ENCODE results near the gene LGR5. TPM values are rescaled to one million over a fixed set of nuclear protein-coding genes. Genes with fewer than 3 reads are reported as not detected.

Gene LGR5
- total and polyA plus RNA-seq, 2 of the 13 experiments (the other 11 are each of a cell fraction or from before 2014, with no cell fraction given), result 37.0 to 121 TPM

DNA sequence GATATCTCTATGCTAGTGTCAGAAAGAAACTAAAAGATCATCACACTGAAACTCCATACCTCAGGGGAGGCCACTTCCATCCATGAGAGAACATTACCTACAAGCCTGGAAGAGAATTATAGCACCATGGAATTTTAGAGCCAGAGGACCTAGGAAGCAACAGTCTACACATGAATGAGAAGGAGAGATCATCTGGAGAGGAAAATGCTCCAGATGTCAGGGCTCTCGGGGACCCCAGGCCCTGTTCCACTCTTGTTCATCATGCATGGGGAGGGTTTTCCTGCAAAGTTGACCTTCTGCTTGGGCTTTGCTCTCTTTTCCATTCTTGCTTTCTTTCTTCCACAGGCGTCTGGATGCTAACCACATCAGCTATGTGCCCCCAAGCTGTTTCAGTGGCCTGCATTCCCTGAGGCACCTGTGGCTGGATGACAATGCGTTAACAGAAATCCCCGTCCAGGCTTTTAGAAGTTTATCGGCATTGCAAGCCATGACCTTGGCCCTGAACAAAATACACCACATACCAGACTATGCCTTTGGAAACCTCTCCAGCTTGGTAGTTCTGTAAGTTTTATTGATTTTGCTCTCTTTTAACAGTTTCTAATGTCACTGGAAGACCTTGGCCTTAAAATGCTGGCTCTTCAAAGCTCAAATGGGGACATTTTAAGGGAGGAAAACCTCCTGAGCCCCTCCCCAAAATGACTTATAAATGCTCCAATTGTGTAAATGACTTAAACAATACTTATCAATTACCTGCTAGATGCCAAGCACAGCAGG lies 113.3 kb downstream of the LGR5 start (continued):
- TF ChIP-seq, protein P1, sequence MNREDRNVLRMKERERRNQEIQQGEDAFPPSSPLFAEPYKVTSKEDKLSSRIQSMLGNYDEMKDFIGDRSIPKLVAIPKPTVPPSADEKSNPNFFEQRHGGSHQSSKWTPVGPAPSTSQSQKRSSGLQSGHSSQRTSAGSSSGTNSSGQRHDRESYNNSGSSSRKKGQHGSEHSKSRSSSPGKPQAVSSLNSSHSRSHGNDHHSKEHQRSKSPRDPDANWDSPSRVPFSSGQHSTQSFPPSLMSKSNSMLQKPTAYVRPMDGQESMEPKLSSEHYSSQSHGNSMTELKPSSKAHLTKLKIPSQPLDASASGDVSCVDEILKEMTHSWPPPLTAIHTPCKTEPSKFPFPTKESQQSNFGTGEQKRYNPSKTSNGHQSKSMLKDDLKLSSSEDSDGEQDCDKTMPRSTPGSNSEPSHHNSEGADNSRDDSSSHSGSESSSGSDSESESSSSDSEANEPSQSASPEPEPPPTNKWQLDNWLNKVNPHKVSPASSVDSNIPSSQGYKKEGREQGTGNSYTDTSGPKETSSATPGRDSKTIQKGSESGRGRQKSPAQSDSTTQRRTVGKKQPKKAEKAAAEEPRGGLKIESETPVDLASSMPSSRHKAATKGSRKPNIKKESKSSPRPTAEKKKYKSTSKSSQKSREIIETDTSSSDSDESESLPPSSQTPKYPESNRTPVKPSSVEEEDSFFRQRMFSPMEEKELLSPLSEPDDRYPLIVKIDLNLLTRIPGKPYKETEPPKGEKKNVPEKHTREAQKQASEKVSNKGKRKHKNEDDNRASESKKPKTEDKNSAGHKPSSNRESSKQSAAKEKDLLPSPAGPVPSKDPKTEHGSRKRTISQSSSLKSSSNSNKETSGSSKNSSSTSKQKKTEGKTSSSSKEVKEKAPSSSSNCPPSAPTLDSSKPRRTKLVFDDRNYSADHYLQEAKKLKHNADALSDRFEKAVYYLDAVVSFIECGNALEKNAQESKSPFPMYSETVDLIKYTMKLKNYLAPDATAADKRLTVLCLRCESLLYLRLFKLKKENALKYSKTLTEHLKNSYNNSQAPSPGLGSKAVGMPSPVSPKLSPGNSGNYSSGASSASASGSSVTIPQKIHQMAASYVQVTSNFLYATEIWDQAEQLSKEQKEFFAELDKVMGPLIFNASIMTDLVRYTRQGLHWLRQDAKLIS (CRISPR knock-in tag; IDR thresholded peaks at IDR 0.05), result peak; percentile 13; the same call in 1 of the 2 replicates
- TF ChIP-seq, protein P2, sequence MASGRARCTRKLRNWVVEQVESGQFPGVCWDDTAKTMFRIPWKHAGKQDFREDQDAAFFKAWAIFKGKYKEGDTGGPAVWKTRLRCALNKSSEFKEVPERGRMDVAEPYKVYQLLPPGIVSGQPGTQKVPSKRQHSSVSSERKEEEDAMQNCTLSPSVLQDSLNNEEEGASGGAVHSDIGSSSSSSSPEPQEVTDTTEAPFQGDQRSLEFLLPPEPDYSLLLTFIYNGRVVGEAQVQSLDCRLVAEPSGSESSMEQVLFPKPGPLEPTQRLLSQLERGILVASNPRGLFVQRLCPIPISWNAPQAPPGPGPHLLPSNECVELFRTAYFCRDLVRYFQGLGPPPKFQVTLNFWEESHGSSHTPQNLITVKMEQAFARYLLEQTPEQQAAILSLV (CRISPR knock-in tag; IDR thresholded peaks at IDR 0.05; ENCODE audit: borderline replicate concordance), result peak; percentile 50; the same call in 1 of the 2 replicates
- TF ChIP-seq ZNF883 (CRISPR knock-in tag; IDR thresholded peaks at IDR 0.05; ENCODE audit: not compliant biosample characterization) (no peak), ZBTB7B (CRISPR knock-in tag; IDR thresholded peaks at IDR 0.05) (peak; percentile 58; the same call in 1 of the 2 replicates), GATAD1 (CRISPR knock-in tag; IDR thresholded peaks at IDR 0.05) (peak; percentile 58), KAT2B (IDR thresholded peaks at IDR 0.05; ENCODE audit: borderline replicate concordance, low read depth, low read length) (0 out of 2 replicates have a peak, but pooled peaks have one; percentile 16), GATAD2A (CRISPR knock-in tag; IDR thresholded peaks at IDR 0.05) (peak; percentile 95), PTBP1 (IDR thresholded peaks at IDR 0.05; ENCODE audit: low read depth, low read length, poor library complexity, severe bottlenecking) (no peak), SMAD3 (CRISPR knock-in tag; IDR thresholded peaks at IDR 0.05) (peak; percentile 91), MED1 (CRISPR knock-in tag; IDR thresholded peaks at IDR 0.05) (peak; percentile 86), RBM22 (optimal IDR thresholded peaks at IDR 0.05; ENCODE audit: low read length) (peak; percentile 91), EHMT2 (IDR thresholded peaks at IDR 0.05; ENCODE audit: borderline replicate concordance, low read depth, low read length) (0 out of 2 replicates have a peak, but pooled peaks have one; percentile 41), ZSCAN31 (CRISPR knock-in tag; IDR thresholded peaks at IDR 0.05; ENCODE audit: low read depth) (0 out of 2 replicates have a peak, but pooled peaks have one; percentile 38), FOXK2 (IDR thresholded peaks at IDR 0.05) (no peak), ATM (IDR thresholded peaks at IDR 0.05; ENCODE audit: borderline replicate concordance) (no peak), FOXJ3 (CRISPR knock-in tag; IDR thresholded peaks at IDR 0.05; ENCODE audit: borderline replicate concordance) (peak; percentile 92; the same call in 1 of the 2 replicates), CBX5 (CRISPR knock-in tag; IDR thresholded peaks at IDR 0.05; ENCODE audit: borderline replicate concordance) (0 out of 2 replicates have a peak, but pooled peaks have one; percentile 55), ZNF678 (CRISPR knock-in tag; IDR thresholded peaks at IDR 0.05) (no peak)
- TF ChIP-seq, protein P3, sequence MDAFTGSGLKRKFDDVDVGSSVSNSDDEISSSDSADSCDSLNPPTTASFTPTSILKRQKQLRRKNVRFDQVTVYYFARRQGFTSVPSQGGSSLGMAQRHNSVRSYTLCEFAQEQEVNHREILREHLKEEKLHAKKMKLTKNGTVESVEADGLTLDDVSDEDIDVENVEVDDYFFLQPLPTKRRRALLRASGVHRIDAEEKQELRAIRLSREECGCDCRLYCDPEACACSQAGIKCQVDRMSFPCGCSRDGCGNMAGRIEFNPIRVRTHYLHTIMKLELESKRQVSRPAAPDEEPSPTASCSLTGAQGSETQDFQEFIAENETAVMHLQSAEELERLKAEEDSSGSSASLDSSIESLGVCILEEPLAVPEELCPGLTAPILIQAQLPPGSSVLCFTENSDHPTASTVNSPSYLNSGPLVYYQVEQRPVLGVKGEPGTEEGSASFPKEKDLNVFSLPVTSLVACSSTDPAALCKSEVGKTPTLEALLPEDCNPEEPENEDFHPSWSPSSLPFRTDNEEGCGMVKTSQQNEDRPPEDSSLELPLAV (CRISPR knock-in tag; conservative IDR thresholded peaks at IDR 0.05; ENCODE audit: low read depth), result no peak
- TF ChIP-seq, protein P4, sequence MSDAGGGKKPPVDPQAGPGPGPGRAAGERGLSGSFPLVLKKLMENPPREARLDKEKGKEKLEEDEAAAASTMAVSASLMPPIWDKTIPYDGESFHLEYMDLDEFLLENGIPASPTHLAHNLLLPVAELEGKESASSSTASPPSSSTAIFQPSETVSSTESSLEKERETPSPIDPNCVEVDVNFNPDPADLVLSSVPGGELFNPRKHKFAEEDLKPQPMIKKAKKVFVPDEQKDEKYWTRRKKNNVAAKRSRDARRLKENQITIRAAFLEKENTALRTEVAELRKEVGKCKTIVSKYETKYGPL (CRISPR knock-in tag; IDR thresholded peaks at IDR 0.05), result no peak
- TF ChIP-seq, protein P5, sequence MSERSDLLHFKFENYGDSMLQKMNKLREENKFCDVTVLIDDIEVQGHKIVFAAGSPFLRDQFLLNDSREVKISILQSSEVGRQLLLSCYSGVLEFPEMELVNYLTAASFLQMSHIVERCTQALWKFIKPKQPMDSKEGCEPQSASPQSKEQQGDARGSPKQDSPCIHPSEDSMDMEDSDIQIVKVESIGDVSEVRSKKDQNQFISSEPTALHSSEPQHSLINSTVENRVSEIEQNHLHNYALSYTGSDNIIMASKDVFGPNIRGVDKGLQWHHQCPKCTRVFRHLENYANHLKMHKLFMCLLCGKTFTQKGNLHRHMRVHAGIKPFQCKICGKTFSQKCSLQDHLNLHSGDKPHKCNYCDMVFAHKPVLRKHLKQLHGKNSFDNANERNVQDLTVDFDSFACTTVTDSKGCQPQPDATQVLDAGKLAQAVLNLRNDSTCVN (CRISPR knock-in tag; IDR thresholded peaks at IDR 0.05; ENCODE audit: borderline replicate concordance), result peak; percentile 56; the same call in 1 of the 2 replicates
